Hepatocyte (in vitro differentiated cells): Measurements from ENCODE around the gene NLRC5. TPM values are rescaled to one million over a fixed set of nuclear protein-coding genes. Genes with fewer than 3 reads are reported as not detected.

ENCODE experiments used
- DNase-seq: peaks from one replicate; pipeline ENCODE4 v3.0.0-alpha.2; 2016; ENCODE audit warnings: low spot score
- H2AFZ ChIP-seq: fragments of 200-600 bp; sonication (generic); 2 replicates; pipeline ENCODE4 v1.6.0; 2016; ENCODE audit warnings: antibody characterized with exemption, mild to moderate bottlenecking
- H3K27ac ChIP-seq: fragments of 200-600 bp; sonication (generic); 2 replicates; pipeline ENCODE4 v1.5.1; 2016; ENCODE audit warnings: mild to moderate bottlenecking
- H3K27me3 ChIP-seq: fragments of 200-600 bp; sonication (generic); 2 replicates; pipeline ENCODE4 v1.6.1; 2016
- H3K36me3 ChIP-seq: fragments of 200-600 bp; sonication (generic); replicated peaks from 2 replicates; pipeline ENCODE4 v1.5.1; 2016; ENCODE audit warnings: low read depth; ENCODE audit not compliant: insufficient read depth
- H3K4me1 ChIP-seq: fragments of 200-600 bp; sonication (generic); 2 replicates; pipeline ENCODE4 v1.5.1; 2016; ENCODE audit warnings: mild to moderate bottlenecking, moderate library complexity; ENCODE audit not compliant: insufficient read depth
- H3K4me2 ChIP-seq: fragments of 200-600 bp; sonication (generic); 2 replicates; pipeline ENCODE4 v1.6.0; 2016
- H3K4me3 ChIP-seq: fragments of 200-600 bp; sonication (generic); 2 replicates; pipeline ENCODE4 v1.5.1; 2016; ENCODE audit warnings: mild to moderate bottlenecking
- H3K79me2 ChIP-seq: fragments of 200-600 bp; sonication (generic); 2 replicates; pipeline ENCODE4 v1.6.0; 2017; ENCODE audit warnings: mild to moderate bottlenecking
- H3K9me2 ChIP-seq: fragments of 200-600 bp; sonication (generic); replicated peaks from 2 replicates; pipeline ENCODE4 v1.6.0; 2017; ENCODE audit warnings: mild to moderate bottlenecking; ENCODE audit not compliant: insufficient read depth
- H3K9me3 ChIP-seq: fragments of 200-600 bp; sonication (generic); 2 replicates; pipeline ENCODE4 v1.5.1; 2016; ENCODE audit warnings: low read depth, mild to moderate bottlenecking
- H4K20me1 ChIP-seq: fragments of 200-600 bp; sonication (generic); 2 replicates; pipeline ENCODE4 v1.6.0; 2016; ENCODE audit warnings: mild to moderate bottlenecking; ENCODE audit not compliant: insufficient read depth, poor library complexity, severe bottlenecking
- EZH2 ChIP-seq: fragments of 200-600 bp; sonication (generic); IDR thresholded peaks from 2 replicates; pipeline ENCODE4 v1.6.1; 2016; ENCODE audit warnings: antibody characterized with exemption, mild to moderate bottlenecking, borderline replicate concordance
- EZH2phosphoT487 ChIP-seq: fragments of 200-600 bp; sonication (generic); IDR thresholded peaks from one replicate; pipeline ENCODE4 v1.6.1; 2018; ENCODE audit warnings: antibody characterized with exemption, mild to moderate bottlenecking, low read depth, moderate library complexity; ENCODE audit not compliant: unreplicated experiment, severe bottlenecking
- WGBS: methylation state at CpG from one replicate; pipeline ENCODE4 v1.1.6; 2016; ENCODE audit warnings: low lambda C conversion rate; ENCODE audit errors: missing lambda C conversion rate; 5-methylcytosine and 5-hydroxymethylcytosine counted together
- polyA plus RNA-seq: library from polyadenylated mRNA; unstranded; fragments of >200 nt; fragmentation: Nextera tagmentation; extraction: Ambion mirVana; gene quantifications from 2 replicates; pipeline ENCODE4 v1.2.1, GENCODE V29; 2016
- total RNA-seq: library from RNA; depleted of rRNA; stranded (reverse); fragments of >200 nt; gene quantifications from 2 replicates; pipeline ENCODE4 v1.2.3, GENCODE V29; 2014
- TF ChIP-seq, protein P1 (sequence below): fragments of 200-600 bp; sonication (generic); IDR thresholded peaks from 2 replicates; pipeline ENCODE4 v1.5.1; 2016; ENCODE audit warnings: antibody characterized with exemption, mild to moderate bottlenecking; ENCODE audit not compliant: poor library complexity

Gene NLRC5
- total and polyA plus RNA-seq, 2 experiments from 2014 or later = 6.4 to 7.0 TPM

DNA sequence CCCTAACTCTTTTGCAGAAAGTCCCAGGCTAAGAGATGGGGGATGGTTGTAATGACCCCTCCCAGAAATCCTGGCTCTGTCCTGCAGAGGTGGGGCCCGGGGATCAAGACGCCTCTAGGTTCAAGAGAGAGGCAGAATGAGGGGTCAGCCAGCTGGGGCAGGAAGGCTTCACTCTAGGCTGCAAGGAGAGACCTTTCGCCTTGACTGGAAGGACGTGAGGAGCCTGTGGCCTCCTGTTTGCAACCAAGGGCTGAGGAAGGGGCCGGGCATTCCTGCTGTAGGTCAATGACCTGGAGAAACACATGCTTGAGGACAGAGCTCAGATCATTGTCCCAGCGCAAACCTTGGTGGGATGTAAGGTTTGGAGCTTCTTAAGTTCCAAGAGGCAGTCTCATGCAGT lies 36.4 kb upstream of the NLRC5 start:
- Histone ChIP-seq H3K4me2 (no peak overlapping the region), H3K9me3 (no peaks in the 10 kb centered on the region), H3K79me2 (no peaks in the 10 kb centered on the region), H3K9me2 (no peaks in the 10 kb centered on the region), H3K36me3 (no peaks in the 10 kb centered on the region), H2AFZ (no peak overlapping the region), H3K4me1 (no peaks in the 10 kb centered on the region), H3K27me3 (no peaks in the 10 kb centered on the region), H4K20me1 (no peaks in the 10 kb centered on the region), H3K4me3 (no peak overlapping the region), H3K27ac (no peak overlapping the region)
- no peak for DNase-seq
- TF ChIP-seq, protein P1, sequence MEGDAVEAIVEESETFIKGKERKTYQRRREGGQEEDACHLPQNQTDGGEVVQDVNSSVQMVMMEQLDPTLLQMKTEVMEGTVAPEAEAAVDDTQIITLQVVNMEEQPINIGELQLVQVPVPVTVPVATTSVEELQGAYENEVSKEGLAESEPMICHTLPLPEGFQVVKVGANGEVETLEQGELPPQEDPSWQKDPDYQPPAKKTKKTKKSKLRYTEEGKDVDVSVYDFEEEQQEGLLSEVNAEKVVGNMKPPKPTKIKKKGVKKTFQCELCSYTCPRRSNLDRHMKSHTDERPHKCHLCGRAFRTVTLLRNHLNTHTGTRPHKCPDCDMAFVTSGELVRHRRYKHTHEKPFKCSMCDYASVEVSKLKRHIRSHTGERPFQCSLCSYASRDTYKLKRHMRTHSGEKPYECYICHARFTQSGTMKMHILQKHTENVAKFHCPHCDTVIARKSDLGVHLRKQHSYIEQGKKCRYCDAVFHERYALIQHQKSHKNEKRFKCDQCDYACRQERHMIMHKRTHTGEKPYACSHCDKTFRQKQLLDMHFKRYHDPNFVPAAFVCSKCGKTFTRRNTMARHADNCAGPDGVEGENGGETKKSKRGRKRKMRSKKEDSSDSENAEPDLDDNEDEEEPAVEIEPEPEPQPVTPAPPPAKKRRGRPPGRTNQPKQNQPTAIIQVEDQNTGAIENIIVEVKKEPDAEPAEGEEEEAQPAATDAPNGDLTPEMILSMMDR = no peak
- TF ChIP-seq EZH2phosphoT487 = no peak
- TF ChIP-seq EZH2 = no peak
- WGBS = 92% methylated on average over 6 of the region's 6 CpGs

DNA sequence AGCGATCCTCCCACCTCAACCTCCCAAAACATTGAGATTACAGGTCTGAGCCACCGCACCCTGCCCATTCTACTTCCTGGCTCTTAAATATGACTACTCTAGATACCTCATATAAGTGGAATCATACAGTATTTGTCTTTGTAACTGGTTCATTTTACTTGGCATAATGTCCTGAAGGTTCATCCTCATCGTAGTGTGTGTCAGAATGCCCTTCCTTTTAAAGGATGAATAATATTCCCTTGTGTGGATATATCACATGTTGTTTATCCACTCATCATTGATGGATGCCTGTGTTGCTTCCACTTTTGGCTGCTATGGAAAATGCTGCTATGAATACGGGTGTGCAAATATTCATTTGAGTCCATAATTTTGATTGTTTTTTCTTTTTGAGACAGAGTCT lies 33.3 kb upstream of the NLRC5 start:
- Histone ChIP-seq H3K79me2 (no peaks in the 10 kb centered on the region), H4K20me1 (no peaks in the 10 kb centered on the region), H3K36me3 (no peaks in the 10 kb centered on the region), H3K4me1 (no peaks in the 10 kb centered on the region), H3K27ac (no peak overlapping the region), H3K9me3 (no peaks in the 10 kb centered on the region), H3K4me3 (no peak overlapping the region), H3K4me2 (no peak overlapping the region), H3K27me3 (no peaks in the 10 kb centered on the region), H2AFZ (no peak overlapping the region), H3K9me2 (no peaks in the 10 kb centered on the region)
- 95% methylated on average over 4 of the region's 4 CpGs for WGBS
- TF ChIP-seq EZH2phosphoT487 (no peak), EZH2 (no peak)
- TF ChIP-seq, protein P1 = no peak
- DNase-seq = no peak

DNA sequence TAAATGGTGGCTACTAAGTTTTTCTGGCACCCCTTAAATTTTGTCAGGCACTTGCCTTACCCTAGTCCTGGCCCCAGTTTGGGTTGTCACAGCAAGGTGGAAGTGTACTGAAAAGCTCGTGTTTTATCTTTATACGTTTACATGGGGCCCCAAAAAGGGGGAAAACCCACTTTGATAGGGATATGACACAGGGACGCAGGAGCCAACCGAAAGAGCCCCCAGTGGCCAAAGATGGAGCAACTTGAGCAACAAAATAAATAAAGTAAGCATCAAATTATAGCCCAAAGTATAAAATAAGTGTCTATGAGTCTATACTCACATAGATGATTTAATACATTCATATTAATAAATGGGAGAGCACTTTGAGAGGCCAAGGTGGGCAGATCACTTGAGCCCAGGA lies 32.6 kb upstream of the NLRC5 start:
- Histone ChIP-seq H3K36me3 (no peaks in the 10 kb centered on the region), H3K9me2 (no peaks in the 10 kb centered on the region), H3K27ac (no peak overlapping the region), H3K9me3 (no peaks in the 10 kb centered on the region), H4K20me1 (no peaks in the 10 kb centered on the region), H2AFZ (no peak overlapping the region), H3K4me2 (no peak overlapping the region), H3K4me1 (no peaks in the 10 kb centered on the region), H3K27me3 (no peaks in the 10 kb centered on the region), H3K79me2 (no peaks in the 10 kb centered on the region), H3K4me3 (no peak overlapping the region)
- TF ChIP-seq EZH2 (no peak), EZH2phosphoT487 (no peak)
- TF ChIP-seq, protein P1 = no peak
- DNase-seq = no peak
- WGBS = 59% methylated on average over 4 of the region's 4 CpGs
